Neural progenitor cell (in vitro differentiated cells): ENCODE data around the gene ERLEC1. TPM values are rescaled to one million over a fixed set of nuclear protein-coding genes. Genes with fewer than 3 reads are reported as not detected.
A peak's percentile ranks its signal among the peaks of the same experiment; 100 is the strongest.

Source experiments
- DNase-seq: peaks from one replicate; pipeline ENCODE4 v3.0.0-alpha.2; 2016; ENCODE audit warnings: low spot score
- H2AFZ ChIP-seq: fragments of 200-600 bp; sonication (generic); replicated peaks from 2 replicates; pipeline ENCODE4 v1.6.1; 2016; ENCODE audit warnings: antibody characterized with exemption
- H3F3A ChIP-seq: fragments of 200-600 bp; sonication (generic); 2 replicates; pipeline ENCODE4 v1.6.1; 2016; ENCODE audit warnings: antibody characterized with exemption, low read depth
- H3K27ac ChIP-seq: fragments of 200-600 bp; sonication (generic); 2 replicates; pipeline ENCODE4 v1.5.1; 2016; ENCODE audit warnings: mild to moderate bottlenecking
- H3K27me3 ChIP-seq: fragments of 200-600 bp; sonication (generic); 2 replicates; pipeline ENCODE4 v1.6.1; 2016; ENCODE audit warnings: mild to moderate bottlenecking, moderate library complexity
- H3K36me3 ChIP-seq: fragments of 200-600 bp; sonication (generic); 2 replicates; pipeline ENCODE4 v1.5.1; 2016
- H3K4me1 ChIP-seq: fragments of 200-600 bp; sonication (generic); 2 replicates; pipeline ENCODE4 v1.6.1; 2016; ENCODE audit warnings: mixed run types
- H3K4me2 ChIP-seq: fragments of 200-600 bp; sonication (generic); 2 replicates; pipeline ENCODE4 v1.6.1; 2016
- H3K4me3 ChIP-seq: fragments of 200-600 bp; sonication (generic); 2 replicates; pipeline ENCODE4 v1.5.1; 2016
- H3K79me2 ChIP-seq: fragments of 200-600 bp; sonication (generic); 2 replicates; pipeline ENCODE4 v1.6.1; 2016; ENCODE audit warnings: low read depth
- H3K9ac ChIP-seq: fragments of 200-600 bp; sonication (generic); 2 replicates; pipeline ENCODE4 v1.6.1; 2016
- H3K9me3 ChIP-seq: fragments of 200-600 bp; sonication (generic); 2 replicates; pipeline ENCODE4 v1.5.1; 2016; ENCODE audit warnings: low read depth
- H4K20me1 ChIP-seq: fragments of 200-600 bp; sonication (generic); 2 replicates; pipeline ENCODE4 v1.6.1; 2016; ENCODE audit warnings: low read depth
- H3K27ac Mint-ChIP-seq: 3 replicates; pipeline ENCODE4 v1.8.0; 2021; ENCODE audit warnings: mixed read lengths
- H3K27me3 Mint-ChIP-seq: 2 replicates; pipeline ENCODE4 v1.8.0; 2022; ENCODE audit warnings: low read depth, mild to moderate bottlenecking, inconsistent platforms, moderate library complexity, mixed read lengths; ENCODE audit not compliant: insufficient read depth
- H3K36me3 Mint-ChIP-seq: 3 replicates; pipeline ENCODE4 v1.8.0; 2021; ENCODE audit warnings: mixed read lengths
- H3K4me1 Mint-ChIP-seq: 3 replicates; pipeline ENCODE4 v1.8.0; 2021; ENCODE audit warnings: mixed read lengths
- H3K4me3 Mint-ChIP-seq: 3 replicates; pipeline ENCODE4 v1.8.0; 2021; ENCODE audit warnings: mild to moderate bottlenecking, moderate library complexity, mixed read lengths
- H3K9me3 Mint-ChIP-seq: 3 replicates; pipeline ENCODE4 v1.8.0; 2020; ENCODE audit warnings: mixed read lengths
- CTCF ChIP-seq: fragments of 200-600 bp; sonication (generic); IDR thresholded peaks from 2 replicates; pipeline ENCODE4 v1.5.1; 2017; ENCODE audit warnings: antibody characterized with exemption, mild to moderate bottlenecking
- EZH2 ChIP-seq: fragments of 200-600 bp; sonication (generic); IDR thresholded peaks from 2 replicates; pipeline ENCODE4 v1.6.1; 2017; ENCODE audit warnings: antibody characterized with exemption, mild to moderate bottlenecking, moderate library complexity
- EZH2phosphoT487 ChIP-seq: fragments of 200-600 bp; sonication (generic); IDR thresholded peaks from 2 replicates; pipeline ENCODE4 v1.6.1; 2017; ENCODE audit warnings: antibody characterized with exemption
- total RNA-seq: library from RNA; depleted of rRNA; stranded (reverse); fragments of >200 nt; gene quantifications from 2 replicates; pipeline ENCODE4 v1.2.3, GENCODE V29; 2015; ENCODE audit warnings: low replicate concordance

Gene ERLEC1
- total RNA-seq, 1 donor from 2014 or later, result 43.4 TPM

GRCh38 chr2:53856272-53856671, 69.4 kb downstream of the ERLEC1 start:
- Histone ChIP-seq H3K4me3 (no peak overlapping the region), H3F3A (peaks cover 4% of the 10 kb centered on the region), H3K4me1 (no peaks in the 10 kb centered on the region), H3K79me2 (no peaks in the 10 kb centered on the region), H2AFZ (no peak overlapping the region), H3K36me3 (no peaks in the 10 kb centered on the region), H3K27ac (no peak overlapping the region), H3K4me2 (no peak overlapping the region), H3K27me3 (no peaks in the 10 kb centered on the region), H3K9ac (no peak overlapping the region), H4K20me1 (no peaks in the 10 kb centered on the region), H3K9me3 (no peaks in the 10 kb centered on the region)
- Mint-ChIP-seq H3K36me3 (peaks cover 34% of the 10 kb centered on the region), H3K9me3 (no peaks in the 10 kb centered on the region), H3K27ac (no peak overlapping the region), H3K27me3 (no peaks in the 10 kb centered on the region), H3K4me3 (no peak overlapping the region), H3K4me1 (peaks cover 2% of the 10 kb centered on the region)
- DNase-seq, result peak; percentile 16
- TF ChIP-seq EZH2phosphoT487, result no peak
- no peak for TF ChIP-seq EZH2
- no peak for TF ChIP-seq CTCF

- no peaks in the 10 kb centered on the region for H3K79me2 ChIP-seq
- no peaks in the 10 kb centered on the region for H3K36me3 ChIP-seq
- no peak within 1 kb of the TSS for H3K4me3 Mint-ChIP-seq
- TF ChIP-seq CTCF (no peak), EZH2 (no peak), EZH2phosphoT487 (no peak)
- peak; percentile 15 for DNase-seq
- no peak within 1 kb of the TSS for H3K9ac ChIP-seq
- H3K9me3 Mint-ChIP-seq, result no peaks in the 10 kb centered on the region
- no peaks in the 10 kb centered on the region for H3K27me3 ChIP-seq
- H3K4me1 ChIP-seq, result no peaks in the 10 kb centered on the region
- peaks cover 2% of the 10 kb centered on the region for H3K4me1 Mint-ChIP-seq
- H3K27ac Mint-ChIP-seq, result no peak within 1 kb of the TSS
- no peaks in the 10 kb centered on the region for H3K9me3 ChIP-seq
- peaks cover 28% of the 10 kb centered on the region for H3K36me3 Mint-ChIP-seq
- H3F3A ChIP-seq, result peaks cover 4% of the 10 kb centered on the region
- no peak within 1 kb of the TSS for H3K4me2 ChIP-seq
- no peaks in the 10 kb centered on the region for H4K20me1 ChIP-seq
- no peak within 1 kb of the TSS for H3K27ac ChIP-seq
- peaks cover 3% of the 10 kb centered on the region for H3K27me3 Mint-ChIP-seq
- no peak within 1 kb of the TSS for H3K4me3 ChIP-seq
- H2AFZ ChIP-seq, result no peak within 1 kb of the TSS
Observed at GRCh38 chr2:53859206-53860181, 72.7 kb downstream of the ERLEC1 start, which contains the start of gene GPR75. Gene GPR75 (minus strand): TSS chr2:53859967. CDS start chr2:53854756, 5,211 bp downstream.

DNA sequence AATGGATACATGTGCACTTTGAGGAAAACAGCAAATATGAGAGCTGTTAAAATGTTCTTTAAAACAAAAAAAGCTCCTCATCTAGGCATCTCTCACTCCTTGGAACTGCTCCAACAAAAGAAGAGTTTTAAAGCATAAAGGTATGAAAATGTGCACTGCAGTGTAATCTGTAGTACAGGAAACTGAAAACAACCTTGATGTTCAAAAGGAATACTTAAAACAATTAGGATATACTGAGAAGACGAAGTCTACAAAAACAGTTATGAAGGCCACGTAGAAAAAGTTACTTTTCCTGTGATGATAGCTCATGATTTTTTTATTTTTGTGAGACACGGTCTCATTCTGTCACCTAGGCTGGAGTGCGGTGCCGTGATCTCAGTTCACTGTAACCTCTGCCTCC, 75.0 kb downstream of the ERLEC1 start:
- Histone ChIP-seq H3K79me2 (no peaks in the 10 kb centered on the region), H3K4me3 (no peak overlapping the region), H3F3A (no peaks in the 10 kb centered on the region), H2AFZ (no peak overlapping the region), H4K20me1 (no peaks in the 10 kb centered on the region), H3K9me3 (no peaks in the 10 kb centered on the region), H3K36me3 (peaks cover 3% of the 10 kb centered on the region), H3K4me2 (no peak overlapping the region), H3K9ac (no peak overlapping the region), H3K27ac (no peak overlapping the region), H3K27me3 (no peaks in the 10 kb centered on the region), H3K4me1 (no peaks in the 10 kb centered on the region)
- no peak overlapping the region for H3K27ac Mint-ChIP-seq
- H3K36me3 Mint-ChIP-seq, result peaks cover 36% of the 10 kb centered on the region
- H3K9me3 Mint-ChIP-seq, result no peaks in the 10 kb centered on the region
- peaks cover 3% of the 10 kb centered on the region for H3K27me3 Mint-ChIP-seq
- no peak for DNase-seq
- no peaks in the 10 kb centered on the region for H3K4me1 Mint-ChIP-seq
- TF ChIP-seq CTCF, result no peak
- TF ChIP-seq EZH2, result no peak
- no peak overlapping the region for H3K4me3 Mint-ChIP-seq
